ENCODE results near the gene HOXB1. TPM values are rescaled to one million over a fixed set of nuclear protein-coding genes. Genes with fewer than 3 reads are reported as not detected.

Gene HOXB1
- total RNA-seq, 2 experiments from 2014 or later = not detected

DNA sequence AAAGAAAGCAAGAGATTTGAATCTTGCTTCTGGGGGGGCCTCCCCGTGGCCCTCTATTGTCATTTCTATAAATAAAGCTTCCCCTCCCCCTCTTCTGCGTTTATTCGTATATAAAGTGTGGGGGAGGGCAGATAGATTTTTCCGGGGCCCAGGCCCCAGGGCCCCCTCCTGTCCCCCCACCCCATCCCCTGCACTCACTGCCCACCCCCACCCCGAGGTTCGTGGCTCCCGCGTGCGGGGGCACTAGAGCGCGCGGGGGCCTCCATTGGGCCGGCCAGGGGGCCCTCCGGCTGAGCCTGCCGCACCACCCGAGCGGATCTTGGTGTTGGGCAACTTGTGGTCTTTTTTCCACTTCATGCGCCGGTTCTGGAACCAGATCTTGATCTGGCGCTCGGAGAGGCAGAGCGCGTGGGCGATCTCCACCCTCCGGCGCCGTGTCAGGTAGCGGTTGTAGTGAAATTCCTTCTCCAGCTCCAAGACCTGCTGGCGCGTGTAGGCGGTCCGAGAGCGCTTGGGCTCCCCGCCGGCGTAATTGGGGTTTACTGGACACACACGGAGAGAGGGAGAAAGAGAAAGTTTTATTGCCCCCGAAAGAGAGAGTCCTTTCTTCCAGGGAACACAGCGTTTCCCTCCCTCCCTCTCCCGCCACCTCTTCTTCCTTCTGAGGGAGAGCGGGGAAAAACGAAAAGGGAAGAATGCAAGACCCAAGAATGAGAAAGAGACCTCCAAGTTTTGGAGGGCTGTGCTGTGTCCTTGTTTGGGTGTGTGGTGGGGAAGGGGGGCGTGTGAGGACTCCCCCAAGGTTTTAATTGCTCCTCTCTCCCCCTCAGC, 45.9 kb upstream of the HOXB1 start:
- Histone ChIP-seq H3K27ac (ENCODE audit: low read depth in 1 of 2, low read length in 2 of 2) (no peak overlapping the region), H3K36me3 (ENCODE audit: insufficient read depth, low read length) (no peaks in the 10 kb centered on the region), H3K27me3 (ENCODE audit: control insufficient read depth in 1 of 2, insufficient read depth in 2 of 2, low read length in 2 of 2) (peaks cover 31 to 32% of the 10 kb centered on the region in 2 experiments), H3K4me3 (ENCODE audit: low read length) (peak overlapping the region; percentile 84), H3K9me3 (ENCODE audit: control insufficient read depth in 1 of 2, insufficient read depth in 1 of 2, low read length in 2 of 2) (peaks cover 0 to 3% of the 10 kb centered on the region in 2 experiments), H3K4me1 (ENCODE audit: insufficient read depth, low read length) (peaks cover 50% of the 10 kb centered on the region)
- TF ChIP-seq, protein P1, sequence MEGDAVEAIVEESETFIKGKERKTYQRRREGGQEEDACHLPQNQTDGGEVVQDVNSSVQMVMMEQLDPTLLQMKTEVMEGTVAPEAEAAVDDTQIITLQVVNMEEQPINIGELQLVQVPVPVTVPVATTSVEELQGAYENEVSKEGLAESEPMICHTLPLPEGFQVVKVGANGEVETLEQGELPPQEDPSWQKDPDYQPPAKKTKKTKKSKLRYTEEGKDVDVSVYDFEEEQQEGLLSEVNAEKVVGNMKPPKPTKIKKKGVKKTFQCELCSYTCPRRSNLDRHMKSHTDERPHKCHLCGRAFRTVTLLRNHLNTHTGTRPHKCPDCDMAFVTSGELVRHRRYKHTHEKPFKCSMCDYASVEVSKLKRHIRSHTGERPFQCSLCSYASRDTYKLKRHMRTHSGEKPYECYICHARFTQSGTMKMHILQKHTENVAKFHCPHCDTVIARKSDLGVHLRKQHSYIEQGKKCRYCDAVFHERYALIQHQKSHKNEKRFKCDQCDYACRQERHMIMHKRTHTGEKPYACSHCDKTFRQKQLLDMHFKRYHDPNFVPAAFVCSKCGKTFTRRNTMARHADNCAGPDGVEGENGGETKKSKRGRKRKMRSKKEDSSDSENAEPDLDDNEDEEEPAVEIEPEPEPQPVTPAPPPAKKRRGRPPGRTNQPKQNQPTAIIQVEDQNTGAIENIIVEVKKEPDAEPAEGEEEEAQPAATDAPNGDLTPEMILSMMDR (IDR thresholded peaks at IDR 0.05) = no peak
- CTCF ChIA-PET = no interaction called here
- ATAC-seq (ENCODE audit: poor library complexity) (no peak), DNase-seq (peak in 1 of 14 experiments; percentile 20)
- H3K36me3 Mint-ChIP-seq (ENCODE audit: low read depth) = no peaks in the 10 kb centered on the region
- H3K27me3 Mint-ChIP-seq = peaks cover 74% of the 10 kb centered on the region
- H3K9me3 Mint-ChIP-seq = no peaks in the 10 kb centered on the region
- intact Hi-C loops (cut with DNase I, micrococcal nuclease) = no loop called here
- H3K4me3 Mint-ChIP-seq = peak overlapping the region; percentile 79
- POLR2A ChIA-PET = no interaction called here
- no peak overlapping the region for H3K27ac Mint-ChIP-seq
- H3K4me1 Mint-ChIP-seq (ENCODE audit: low read depth) = peaks cover 48% of the 10 kb centered on the region

DNA sequence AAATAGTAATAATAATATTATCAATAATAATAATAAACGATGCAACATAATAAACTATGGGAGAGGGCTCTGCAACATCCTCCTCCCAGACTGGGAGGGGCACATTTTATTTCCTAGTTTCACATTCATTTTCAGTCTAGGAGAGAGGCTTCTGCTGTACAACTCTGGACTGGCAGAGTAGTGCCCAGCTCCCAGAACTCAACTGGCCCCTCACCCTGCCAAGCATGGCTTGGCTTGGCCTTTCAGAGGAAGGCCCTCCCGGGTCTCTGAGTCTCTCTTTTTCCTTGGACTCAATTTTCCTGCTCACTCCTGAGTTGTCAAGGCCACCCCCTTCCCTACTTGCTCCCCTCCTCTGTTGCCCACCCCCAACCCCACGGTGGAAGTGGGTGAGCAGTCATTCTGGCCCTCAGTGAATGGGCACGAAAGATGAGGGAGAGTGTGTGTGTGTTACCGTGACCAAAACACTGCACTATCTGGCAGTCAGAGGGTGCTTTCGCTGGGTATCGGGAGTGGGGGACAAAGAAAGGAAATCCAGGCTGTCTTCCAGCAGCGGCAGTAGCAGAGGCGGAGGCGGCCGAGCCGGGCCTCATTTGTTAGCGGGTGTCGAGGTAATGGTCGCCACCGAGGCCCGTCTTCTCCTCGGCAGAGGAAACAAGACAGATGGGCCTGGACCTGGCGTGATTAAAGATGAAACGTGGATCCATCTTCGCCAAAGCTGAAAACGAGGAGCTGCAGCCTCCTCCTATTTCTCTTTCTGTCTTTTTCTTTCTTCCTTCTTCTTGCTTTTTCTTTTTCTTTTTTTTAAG, 45.1 kb upstream of the HOXB1 start:
- peaks cover 23 to 24% of the 10 kb centered on the region in 2 experiments for H3K27me3 ChIP-seq (ENCODE audit: control insufficient read depth in 1 of 2, insufficient read depth in 2 of 2, low read length in 2 of 2)
- TF ChIP-seq, protein P1 (IDR thresholded peaks at IDR 0.05) = no peak
- H3K27ac Mint-ChIP-seq = no peak overlapping the region
- intact Hi-C loops (cut with DNase I, micrococcal nuclease) = no loop called here
- no peak overlapping the region for H3K4me3 ChIP-seq (ENCODE audit: low read length)
- POLR2A ChIA-PET = no interaction called here
- peak overlapping the region; percentile 48 for H3K4me3 Mint-ChIP-seq
- no peaks in the 10 kb centered on the region for H3K36me3 ChIP-seq (ENCODE audit: insufficient read depth, low read length)
- H3K9me3 Mint-ChIP-seq = no peaks in the 10 kb centered on the region
- peaks cover 0 to 3% of the 10 kb centered on the region in 2 experiments for H3K9me3 ChIP-seq (ENCODE audit: control insufficient read depth in 1 of 2, insufficient read depth in 1 of 2, low read length in 2 of 2)
- peaks cover 69% of the 10 kb centered on the region for H3K27me3 Mint-ChIP-seq
- no peaks in the 10 kb centered on the region for H3K36me3 Mint-ChIP-seq (ENCODE audit: low read depth)
- CTCF ChIA-PET = no interaction called here
- ATAC-seq (ENCODE audit: poor library complexity) (no peak), DNase-seq (no peak)
- peaks cover 44% of the 10 kb centered on the region for H3K4me1 ChIP-seq (ENCODE audit: insufficient read depth, low read length)
- H3K27ac ChIP-seq (ENCODE audit: low read depth in 1 of 2, low read length in 2 of 2) = no peak overlapping the region
- H3K4me1 Mint-ChIP-seq (ENCODE audit: low read depth) = peaks cover 40% of the 10 kb centered on the region

DNA sequence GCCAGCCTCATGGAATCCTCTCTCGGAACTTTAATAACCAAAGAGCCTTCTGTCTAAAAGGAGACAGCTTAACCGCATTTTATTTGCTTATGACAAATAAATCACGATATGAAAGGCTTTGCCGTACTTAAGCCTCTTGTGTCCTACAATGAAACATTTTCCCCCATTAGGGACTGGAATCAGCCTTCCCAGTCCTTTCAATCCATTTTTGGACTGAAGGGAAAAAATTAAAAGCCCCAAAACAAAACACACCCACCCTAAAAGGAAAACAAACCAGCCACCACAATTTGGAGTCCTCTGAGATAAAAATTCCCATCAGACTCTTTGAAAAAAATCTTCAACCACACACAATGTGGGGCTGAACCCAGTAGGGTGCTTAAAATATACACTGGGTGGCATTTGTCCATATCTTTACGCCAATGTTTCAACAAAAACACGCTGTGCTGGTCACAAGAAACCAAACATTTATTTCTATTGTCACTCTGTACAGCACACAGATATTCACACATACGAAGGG, 44.3 kb upstream of the HOXB1 start:
- Mint-ChIP-seq H3K9me3 (no peaks in the 10 kb centered on the region), H3K36me3 (ENCODE audit: low read depth) (no peaks in the 10 kb centered on the region), H3K27ac (no peak overlapping the region), H3K4me1 (ENCODE audit: low read depth) (peaks cover 32% of the 10 kb centered on the region), H3K27me3 (peaks cover 62% of the 10 kb centered on the region), H3K4me3 (peak overlapping the region; percentile 23)
- no peak for DNase-seq
- TF ChIP-seq, protein P1 (IDR thresholded peaks at IDR 0.05) = no peak
- intact Hi-C loops (cut with DNase I, micrococcal nuclease) = no loop called here
- Histone ChIP-seq H3K27me3 (ENCODE audit: control insufficient read depth in 1 of 2, insufficient read depth in 2 of 2, low read length in 2 of 2) (peaks cover 15 to 17% of the 10 kb centered on the region in 2 experiments), H3K9me3 (ENCODE audit: control insufficient read depth in 1 of 2, insufficient read depth in 1 of 2, low read length in 2 of 2) (peaks cover 0 to 3% of the 10 kb centered on the region in 2 experiments), H3K36me3 (ENCODE audit: insufficient read depth, low read length) (no peaks in the 10 kb centered on the region), H3K27ac (ENCODE audit: low read depth in 1 of 2, low read length in 2 of 2) (no peak overlapping the region), H3K4me3 (ENCODE audit: low read length) (no peak overlapping the region), H3K4me1 (ENCODE audit: insufficient read depth, low read length) (peaks cover 38% of the 10 kb centered on the region)
- POLR2A ChIA-PET = no interaction called here
- CTCF ChIA-PET = interaction anchor here (1.0 kb wide), 1 partner anchor 223 kb away, joined by 7 read pairs; no protein-coding TSS in a partner anchor
- no peak for ATAC-seq (ENCODE audit: poor library complexity)

All from CD4-positive, alpha-beta T cell (primary cell).